GM19035 (cell line): ENCODE measurements around the gene LDB2.

Source experiments
- ATAC-seq: cut with Tn5 transposase; IDR thresholded peaks from one replicate; pipeline ENCODE4 v1.9.1; 2021; ENCODE audit not compliant: unreplicated experiment

Gene LDB2

DNA sequence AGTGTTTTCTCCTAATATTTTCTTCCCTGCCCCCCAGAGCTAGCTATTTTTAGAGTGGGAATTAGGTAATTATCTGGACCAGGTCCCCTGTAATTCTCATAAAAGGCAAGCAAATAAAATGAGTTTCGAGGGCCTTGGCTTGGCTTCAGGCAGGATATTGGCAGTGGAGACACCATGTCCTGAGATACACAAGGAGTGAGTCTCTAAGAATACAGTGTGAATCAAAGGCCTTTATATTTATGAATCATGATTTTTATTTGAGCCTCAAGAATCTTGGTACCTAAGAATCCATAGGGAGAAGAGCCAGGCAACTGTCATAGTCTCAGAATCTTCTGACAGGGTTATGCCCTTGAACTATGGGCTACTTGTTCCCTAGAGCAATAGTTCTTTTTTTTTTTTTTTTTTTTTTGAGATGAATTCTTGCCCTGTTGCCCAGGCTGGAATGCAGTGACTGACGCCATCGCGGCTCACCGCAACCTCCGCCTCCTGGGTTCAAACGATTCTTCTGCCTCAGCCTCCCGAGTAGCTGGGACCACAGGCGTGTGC is 205.4 kb downstream of the LDB2 start:
- ATAC-seq: no peak

DNA sequence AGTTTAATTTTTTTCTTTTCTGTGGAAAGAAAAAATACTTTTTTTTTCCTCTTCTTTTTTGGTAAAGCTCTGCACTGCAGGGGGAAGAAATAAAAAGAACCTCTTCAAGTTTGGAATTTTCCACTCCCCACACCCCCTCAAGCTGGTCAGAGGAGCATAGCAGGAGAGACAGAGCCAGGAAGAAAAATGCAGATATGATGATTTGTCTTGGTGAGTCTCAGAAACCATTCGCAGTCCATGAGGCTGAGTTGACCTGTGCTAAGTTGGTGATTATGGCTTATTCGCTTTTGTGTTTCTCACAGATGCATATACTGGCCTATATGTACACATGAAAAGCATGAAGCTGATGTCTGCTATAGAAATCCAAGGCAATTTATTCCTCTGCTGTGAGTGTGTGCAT is 205.9 kb downstream of the LDB2 start:
- no peak for ATAC-seq

DNA sequence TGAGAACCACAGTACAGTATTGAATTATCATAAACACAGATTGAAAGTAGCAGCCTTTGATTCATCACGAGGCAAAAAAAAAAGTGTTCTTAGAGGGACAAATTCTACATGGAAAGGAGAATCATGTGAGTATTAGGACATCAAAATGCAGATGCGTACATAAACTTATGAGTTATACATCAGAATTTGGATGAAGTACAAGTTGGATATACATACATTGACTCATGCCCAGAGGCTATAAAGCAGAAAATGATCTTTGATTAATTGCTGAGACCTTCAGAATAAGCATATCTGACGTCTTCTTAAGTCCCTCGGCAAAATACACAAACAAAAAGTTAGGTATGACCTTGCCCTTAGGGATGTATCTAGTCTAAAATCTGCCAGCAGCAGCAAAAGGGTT is 206.4 kb downstream of the LDB2 start:
- ATAC-seq: no peak

- no peak for ATAC-seq
Observed at GRCh38 chr4:16691450-16691849, 207.0 kb downstream of the LDB2 start.

DNA sequence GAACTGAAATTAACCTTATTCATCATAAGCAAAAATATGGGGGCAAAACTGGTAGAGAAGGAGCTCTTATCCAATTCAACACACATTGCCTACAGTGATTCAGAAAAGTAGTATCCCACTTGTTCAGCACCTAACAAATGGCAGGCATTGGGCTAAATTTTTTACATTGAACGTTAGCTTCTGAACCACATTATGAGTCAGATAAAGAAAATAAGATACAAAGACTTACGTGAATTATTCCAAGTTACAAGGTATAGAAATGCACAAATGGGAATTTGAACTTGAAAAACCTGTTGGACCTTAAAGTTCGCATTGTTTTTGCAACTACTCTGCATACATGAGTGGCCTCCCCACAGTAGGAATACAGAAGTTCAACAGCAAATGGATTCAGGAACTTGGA is 210.6 kb downstream of the LDB2 start:
- ATAC-seq: no peak

DNA sequence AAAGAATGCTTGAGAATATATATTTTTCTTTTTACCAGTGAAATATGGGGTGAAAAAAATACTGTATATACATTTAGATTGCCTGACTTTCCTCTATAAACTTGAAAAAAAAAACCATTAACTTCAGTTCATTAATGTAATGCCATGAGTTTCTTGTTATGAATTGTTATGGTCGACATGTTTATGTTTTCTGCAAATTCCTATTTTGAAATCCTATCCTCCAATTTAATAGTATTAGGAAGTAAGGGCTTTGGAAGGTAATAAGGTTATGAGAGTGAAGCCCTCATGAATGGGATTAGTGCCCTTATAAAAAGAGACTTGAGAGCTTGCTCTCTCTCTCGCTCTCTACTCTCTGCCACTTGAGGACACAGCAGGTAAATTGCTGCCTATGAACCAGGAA is 211.4 kb downstream of the LDB2 start:
- no peak for ATAC-seq

DNA sequence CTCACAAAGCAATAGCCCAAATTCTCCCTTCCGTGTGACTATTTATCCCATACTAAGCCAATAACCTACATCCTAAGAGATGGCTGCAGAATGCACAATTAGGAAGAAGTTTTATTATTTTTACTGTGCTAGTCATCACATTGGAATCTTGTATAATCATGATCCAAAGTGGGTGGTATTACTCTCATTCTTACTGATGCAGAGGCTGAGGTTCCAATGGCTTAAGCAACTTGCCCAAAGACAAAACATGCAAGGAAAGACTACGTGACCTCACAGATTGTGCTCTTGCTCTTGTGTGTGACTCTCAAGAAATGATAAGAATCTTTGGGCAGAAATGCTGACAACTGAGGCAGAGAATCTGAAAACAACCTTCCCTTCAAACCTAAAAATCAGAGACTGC is 212.2 kb downstream of the LDB2 start:
- no peak for ATAC-seq

GRCh38 chr4:16685536-16685935 is 212.9 kb downstream of the LDB2 start:
- no peak for ATAC-seq

- ATAC-seq: no peak
Observed at GRCh38 chr4:16684935-16685334, 213.5 kb downstream of the LDB2 start.

DNA sequence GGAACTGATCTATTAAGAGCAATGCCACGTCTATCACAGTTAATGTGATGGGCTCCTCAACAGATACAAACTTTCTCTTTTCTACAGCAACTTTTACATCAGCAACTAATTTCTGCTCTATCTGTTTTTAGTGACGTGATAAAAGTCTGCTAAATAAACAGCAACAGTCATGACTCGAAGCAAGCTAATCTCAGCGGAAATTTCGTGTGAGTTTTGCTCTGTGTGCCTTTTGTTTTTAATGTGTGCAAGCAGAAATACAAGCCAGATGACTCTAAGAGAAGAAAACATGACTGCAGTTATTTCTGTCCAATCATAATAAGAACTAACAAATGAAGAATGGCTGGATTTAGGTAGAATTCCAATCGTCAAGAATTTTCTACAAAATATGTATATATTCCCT is 214.3 kb downstream of the LDB2 start:
- ATAC-seq: no peak

- no peak for ATAC-seq
Observed at GRCh38 chr4:16682975-16683374, 215.5 kb downstream of the LDB2 start.

GRCh38 chr4:16677001-16677944 is 221.2 kb downstream of the LDB2 start:
- no peak for ATAC-seq

- ATAC-seq: no peak
Observed at GRCh38 chr4:16676230-16676770, 222.1 kb downstream of the LDB2 start.

DNA sequence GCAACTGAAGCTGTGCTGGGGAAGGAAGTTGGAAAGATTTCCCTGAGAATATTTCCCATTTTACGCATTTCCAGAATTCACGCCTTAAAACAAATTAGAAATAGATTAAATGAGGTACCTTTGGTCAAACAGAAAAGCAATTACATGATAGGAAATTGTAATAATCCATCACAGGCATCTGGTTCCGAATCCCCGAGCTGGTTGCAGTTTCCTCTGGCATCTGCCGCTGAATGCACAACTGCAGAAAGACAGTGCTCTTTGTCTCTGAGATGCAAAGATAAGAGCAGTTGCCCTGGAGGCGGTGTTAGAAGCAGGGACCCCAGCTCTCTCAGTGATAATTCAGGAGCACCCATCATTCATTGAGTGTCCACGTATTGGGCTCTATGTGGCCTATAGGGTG is 224.4 kb downstream of the LDB2 start:
- ATAC-seq: no peak

DNA sequence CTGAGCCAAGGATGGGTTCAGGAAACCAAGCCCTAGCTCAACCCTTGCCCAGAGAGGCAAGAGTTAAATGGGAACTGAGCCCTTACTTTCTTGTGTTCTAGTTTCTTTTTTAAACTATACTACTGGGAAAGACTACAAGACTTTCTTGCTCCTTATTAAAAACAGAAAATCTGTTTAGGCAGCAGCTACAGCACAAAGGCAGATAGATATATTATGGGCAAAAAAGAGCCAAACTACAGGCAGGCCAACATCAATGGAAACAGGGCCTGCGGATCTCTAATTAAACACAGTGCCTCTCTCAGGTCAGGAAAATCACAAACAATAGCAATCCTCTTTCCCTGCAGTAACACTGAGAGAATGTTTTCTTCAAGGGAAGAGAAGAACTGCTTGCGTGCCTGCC is 226.0 kb downstream of the LDB2 start:
- ATAC-seq: no peak

DNA sequence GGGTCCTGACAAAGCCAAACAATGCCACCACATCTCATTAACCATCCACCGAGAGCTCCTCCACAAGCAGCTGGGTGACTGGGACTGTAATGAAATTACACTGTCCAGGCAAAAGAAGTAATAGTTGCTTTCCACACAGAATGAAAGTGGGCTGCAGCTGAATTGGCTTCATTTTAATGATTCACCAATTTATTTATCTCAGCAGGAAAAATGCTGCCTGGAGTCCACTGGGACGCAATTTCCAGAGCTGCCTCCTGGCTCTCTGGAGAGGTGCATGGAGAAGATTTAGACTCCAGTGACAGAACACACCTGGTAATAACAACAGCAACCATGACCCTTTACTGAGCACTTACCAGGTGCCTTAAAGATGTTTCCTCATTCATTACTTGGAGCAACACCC is 226.7 kb downstream of the LDB2 start:
- no peak for ATAC-seq

- no peak for ATAC-seq
Observed at GRCh38 chr4:16670727-16671126, 227.7 kb downstream of the LDB2 start.

DNA sequence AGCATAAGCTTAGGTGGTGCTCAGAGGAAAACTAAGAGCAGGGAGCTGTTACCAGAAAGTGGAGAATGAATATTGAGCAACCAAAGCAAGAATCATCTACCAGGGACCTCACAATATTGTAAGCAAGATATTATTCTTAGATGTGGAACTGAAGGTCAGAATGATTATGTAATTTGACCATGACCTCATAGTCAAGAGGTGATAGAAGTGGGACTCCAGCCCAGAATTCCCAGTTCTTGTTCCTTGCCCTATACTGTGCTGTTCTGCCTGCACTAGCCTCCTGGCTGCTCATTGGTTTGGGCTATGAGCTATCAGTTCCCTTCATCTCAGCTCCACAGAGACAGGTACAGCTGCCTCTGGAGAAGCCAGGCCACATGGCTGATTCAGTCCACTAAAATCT is 229.4 kb downstream of the LDB2 start:
- ATAC-seq: no peak

DNA sequence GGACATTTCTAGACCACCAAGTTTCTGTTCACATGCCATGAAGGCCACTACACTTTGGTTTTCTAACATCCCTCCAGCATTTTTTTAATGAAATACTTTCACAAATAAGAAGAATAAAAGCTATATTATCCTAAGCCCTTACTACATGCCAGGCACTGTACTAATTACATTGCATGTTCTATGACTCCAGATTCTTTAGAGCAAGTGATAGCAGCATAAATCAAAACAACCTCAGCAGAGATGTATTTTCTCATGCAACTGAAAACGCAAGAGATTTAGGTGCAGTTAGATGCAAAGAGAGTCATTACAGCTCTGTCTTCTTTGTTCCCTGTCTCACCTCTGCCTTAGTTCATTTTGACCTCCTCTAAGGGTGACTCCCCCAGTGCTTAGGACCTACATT is 230.0 kb downstream of the LDB2 start:
- ATAC-seq: no peak

- ATAC-seq: no peak
Observed at GRCh38 chr4:16667464-16667863, 231.0 kb downstream of the LDB2 start.

DNA sequence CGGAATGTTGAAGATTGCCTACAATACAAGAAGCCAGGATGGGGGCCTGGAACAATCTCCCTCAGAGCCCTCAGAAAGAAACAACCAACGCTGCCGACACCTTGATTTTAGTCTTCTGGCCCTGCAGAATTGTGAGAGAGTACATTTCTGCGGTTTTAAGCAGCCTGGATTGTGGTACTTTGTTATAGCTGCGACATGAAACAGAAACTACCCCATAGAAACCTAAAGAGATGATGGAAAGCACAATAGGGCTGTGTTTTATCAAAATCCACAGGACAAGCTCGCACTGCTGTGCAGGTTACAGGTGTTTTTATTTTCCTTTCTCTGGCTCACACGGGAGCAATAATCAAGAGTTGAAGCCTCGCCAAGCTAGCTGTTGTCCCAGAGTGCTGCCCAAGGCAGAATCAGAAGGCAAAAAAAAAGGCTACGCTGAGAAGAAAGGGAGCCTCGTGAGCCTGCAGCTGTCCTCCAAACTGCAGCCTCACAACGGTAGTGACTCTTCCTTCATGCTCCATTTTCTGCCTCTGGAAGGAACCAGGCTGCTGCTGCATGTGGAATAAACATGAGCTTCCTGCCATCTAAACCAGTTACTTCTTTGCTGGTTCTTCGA is 232.4 kb downstream of the LDB2 start:
- no peak for ATAC-seq

- ATAC-seq: no peak
Observed at GRCh38 chr4:16663732-16664131, 234.7 kb downstream of the LDB2 start.
